ENCODE measurements around the gene KATNB1. TPM values are rescaled to one million over a fixed set of nuclear protein-coding genes. Genes with fewer than 3 reads are reported as not detected.
"Not testable (repeated sequence)": the region's sequence is repeated elsewhere in the genome, so short reads cannot be mapped to it uniquely, and the experiment has no call there.

KATNB1 gene
- total RNA-seq, 2 experiments from 2014 or later = 37.4 to 43.5 TPM

- no peaks in the 10 kb centered on the region for H3K4me1 ChIP-seq (ENCODE audit: insufficient read depth, low read length, poor library complexity, severe bottlenecking)
- no peaks in the 10 kb centered on the region for H3K9me3 ChIP-seq (ENCODE audit: low read length)
- H3K4me2 ChIP-seq (ENCODE audit: low read length) = no peak overlapping the region
- H3K9me2 ChIP-seq (ENCODE audit: insufficient read depth, low read length) = no peaks in the 10 kb centered on the region
- intact Hi-C loops (cut with micrococcal nuclease; ENCODE audit: unreplicated experiment) = no loop called here
- H3K4me3 ChIP-seq (ENCODE audit: low read depth, low read length, poor library complexity, severe bottlenecking) = no peak overlapping the region
- no peak overlapping the region for H3K27ac ChIP-seq (ENCODE audit: low read depth, low read length, poor library complexity, severe bottlenecking)
- no peaks in the 10 kb centered on the region for H4K20me1 ChIP-seq (ENCODE audit: insufficient read depth, low read length)
- no peak overlapping the region for H2AFZ ChIP-seq (ENCODE audit: low read length)
- DNase-seq (ENCODE audit: low spot score) = no peak
- ChIA-PET POLR2A (interaction anchor here (0.7 to 0.8 kb wide), 2 partner anchors 9 to 397 kb away, joined by 3 read pairs; no protein-coding TSS in a partner anchor), CTCF (ENCODE audit: unreplicated experiment) (no interaction called here)
- H3K79me2 ChIP-seq (ENCODE audit: insufficient read depth, low read depth, low read length) = no peaks in the 10 kb centered on the region
- BruUV-seq (replicated peaks) = no TSS peak
- H3K36me3 ChIP-seq (ENCODE audit: insufficient read depth, low read length) = no peaks in the 10 kb centered on the region
- TF ChIP-seq EZH2phosphoT487 (IDR thresholded peaks at IDR 0.05; ENCODE audit: borderline replicate concordance, low read depth, low read length) = no peak
- no peak for TF ChIP-seq CTCF (conservative IDR thresholded peaks at IDR 0.05; ENCODE audit: low read length)
Observed at GRCh38 chr16:57709663-57710062, 25.9 kb upstream of the KATNB1 start.

GRCh38 chr16:57711346-57711745 lies 24.2 kb upstream of the KATNB1 start:
- intact Hi-C loops (cut with micrococcal nuclease; ENCODE audit: unreplicated experiment) = no loop called here
- Histone ChIP-seq H3K4me1 (ENCODE audit: insufficient read depth, low read length, poor library complexity, severe bottlenecking) (no peaks in the 10 kb centered on the region), H3K27ac (ENCODE audit: low read depth, low read length, poor library complexity, severe bottlenecking) (no peak overlapping the region), H4K20me1 (ENCODE audit: insufficient read depth, low read length) (no peaks in the 10 kb centered on the region), H3K9me3 (ENCODE audit: low read length) (no peaks in the 10 kb centered on the region), H3K79me2 (ENCODE audit: insufficient read depth, low read depth, low read length) (no peaks in the 10 kb centered on the region), H3K4me3 (ENCODE audit: low read depth, low read length, poor library complexity, severe bottlenecking) (no peak overlapping the region), H3K9me2 (ENCODE audit: insufficient read depth, low read length) (no peaks in the 10 kb centered on the region), H2AFZ (ENCODE audit: low read length) (no peak overlapping the region), H3K4me2 (ENCODE audit: low read length) (no peak overlapping the region), H3K36me3 (ENCODE audit: insufficient read depth, low read length) (no peaks in the 10 kb centered on the region)
- DNase-seq (ENCODE audit: low spot score) = no peak
- no TSS peak for BruUV-seq (replicated peaks)
- no peak for TF ChIP-seq CTCF (conservative IDR thresholded peaks at IDR 0.05; ENCODE audit: low read length)
- no peak for TF ChIP-seq EZH2phosphoT487 (IDR thresholded peaks at IDR 0.05; ENCODE audit: borderline replicate concordance, low read depth, low read length)
- CTCF ChIA-PET (ENCODE audit: unreplicated experiment) = no interaction called here
- POLR2A ChIA-PET = no interaction called here

- no peak overlapping the region for H2AFZ ChIP-seq (ENCODE audit: low read length)
- no peak overlapping the region for H3K4me3 ChIP-seq (ENCODE audit: low read depth, low read length, poor library complexity, severe bottlenecking)
- BruUV-seq (replicated peaks) = no TSS peak
- no peaks in the 10 kb centered on the region for H3K4me1 ChIP-seq (ENCODE audit: insufficient read depth, low read length, poor library complexity, severe bottlenecking)
- no peaks in the 10 kb centered on the region for H3K36me3 ChIP-seq (ENCODE audit: insufficient read depth, low read length)
- TF ChIP-seq EZH2phosphoT487 (IDR thresholded peaks at IDR 0.05; ENCODE audit: borderline replicate concordance, low read depth, low read length) (no peak), CTCF (conservative IDR thresholded peaks at IDR 0.05; ENCODE audit: low read length) (no peak)
- ChIA-PET CTCF (ENCODE audit: unreplicated experiment) (no interaction called here), POLR2A (no interaction called here)
- no peaks in the 10 kb centered on the region for H3K9me3 ChIP-seq (ENCODE audit: low read length)
- H3K9me2 ChIP-seq (ENCODE audit: insufficient read depth, low read length) = no peaks in the 10 kb centered on the region
- no peaks in the 10 kb centered on the region for H3K79me2 ChIP-seq (ENCODE audit: insufficient read depth, low read depth, low read length)
- intact Hi-C loops (cut with micrococcal nuclease; ENCODE audit: unreplicated experiment) = no loop called here
- no peak for DNase-seq (ENCODE audit: low spot score)
- H4K20me1 ChIP-seq (ENCODE audit: insufficient read depth, low read length) = no peaks in the 10 kb centered on the region
- no peak overlapping the region for H3K4me2 ChIP-seq (ENCODE audit: low read length)
- no peak overlapping the region for H3K27ac ChIP-seq (ENCODE audit: low read depth, low read length, poor library complexity, severe bottlenecking)
Observed at GRCh38 chr16:57711993-57712392, 23.6 kb upstream of the KATNB1 start.

GRCh38 chr16:57712569-57712968 lies 23.0 kb upstream of the KATNB1 start:
- intact Hi-C loops (cut with micrococcal nuclease; ENCODE audit: unreplicated experiment); H4K20me1 ChIP-seq (ENCODE audit: insufficient read depth, low read length); H3K9me2 ChIP-seq (ENCODE audit: insufficient read depth, low read length); H3K4me3 ChIP-seq (ENCODE audit: low read depth, low read length, poor library complexity, severe bottlenecking); H3K9me3 ChIP-seq (ENCODE audit: low read length); CTCF ChIA-PET (ENCODE audit: unreplicated experiment); BruUV-seq (replicated peaks); DNase-seq (ENCODE audit: low spot score); H2AFZ ChIP-seq (ENCODE audit: low read length); H3K4me2 ChIP-seq (ENCODE audit: low read length); POLR2A ChIA-PET; H3K27ac ChIP-seq (ENCODE audit: low read depth, low read length, poor library complexity, severe bottlenecking); H3K36me3 ChIP-seq (ENCODE audit: insufficient read depth, low read length); H3K79me2 ChIP-seq (ENCODE audit: insufficient read depth, low read depth, low read length); H3K4me1 ChIP-seq (ENCODE audit: insufficient read depth, low read length, poor library complexity, severe bottlenecking): not testable (repeated sequence)

Measured in OCI-LY7 (cell line).